HCT116 (cell line): ENCODE results near the gene DENND6A. TPM values are rescaled to one million over a fixed set of nuclear protein-coding genes. Genes with fewer than 3 reads are reported as not detected.

Experiments used
- ATAC-seq: fragments of 200-7000 bp; cut with Tn5 transposase; 2 replicates; pipeline ENCODE4 v1.9.1; 2020; ENCODE audit warnings: mild to moderate bottlenecking, moderate library complexity
- BruUV-seq: library from RNA; stranded (reverse); fragments of 400-500 nt; replicated peaks from 2 replicates; lab custom pipeline; 2021; lab: Mats Ljungman, UMichigan
- CTCF ChIA-PET: fragments of 300-600 bp; sonication (Branson Sonifier 250); formaldehyde crosslinking; loops from one replicate; lab custom pipeline; 2021; ENCODE audit warnings: antibody characterized with exemption; lab: Charles Lee
- POLR2A ChIA-PET: fragments of 300-600, 350-600 bp; sonication (Branson Sonifier 250); formaldehyde crosslinking; loops from one replicate; lab custom pipeline; 2021; ENCODE audit warnings: antibody characterized with exemption; lab: Charles Lee
- RAD21 ChIA-PET, 2 experiments: fragments of 300-600 bp; sonication (Branson Sonifier 250); formaldehyde crosslinking; loops; one replicate each; lab custom pipeline; 2023; ENCODE audit warnings: low total read pairs in 2 of 2; ENCODE audit not compliant: uncharacterized antibody in 2 of 2, unreplicated experiment in 2 of 2, low non-redundant PET in 1 of 2; lab: Charles Lee
- DNase-seq: peaks from one replicate; pipeline ENCODE4 v3.0.0-alpha.2; 2010; ENCODE audit warnings: low read depth, low spot score
- H2AFZ ChIP-seq: fragments of 200-600 bp; shearing (Covaris generic), sonication (generic); 2 replicates; pipeline ENCODE4 v1.6.1; 2017; ENCODE audit warnings: low read depth, mixed run types, mixed read lengths, antibody characterized with exemption, low read length; ENCODE audit not compliant: poor library complexity, severe bottlenecking
- H3K27ac ChIP-seq: 2 replicates; pipeline ENCODE4 v1.5.1; 2012; ENCODE audit warnings: low read depth, low read length
- H3K27me3 ChIP-seq: fragments of 200-600 bp; sonication (generic); 2 replicates; pipeline ENCODE4 v1.6.1; 2016; ENCODE audit warnings: mixed run types, low read length, mixed read lengths; ENCODE audit not compliant: insufficient read depth
- H3K36me3 ChIP-seq, 2 experiments: fragments of 200-500 bp in 1 of 2; fragments of 200-600 bp in 1 of 2; sonication (Bioruptor generic) in 1 of 2; sonication (generic) in 1 of 2; 2 replicates each; pipeline versions ENCODE4 v1.5.1 to v1.6.1; 2014 to 2016; ENCODE audit warnings: low read length in 2 of 2, inconsistent platforms in 1 of 2, mixed read lengths in 1 of 2, mixed run types in 1 of 2; ENCODE audit not compliant: insufficient read depth in 2 of 2, control insufficient read depth in 1 of 2
- H3K4me1 ChIP-seq, 2 experiments: fragments of 200-600 bp in 1 of 2; sonication (generic) in 1 of 2; 2 replicates each; pipeline versions ENCODE4 v1.5.1 to v1.6.1; 2012 to 2017; ENCODE audit warnings: low read length in 2 of 2, inconsistent platforms in 1 of 2, mild to moderate bottlenecking in 1 of 2, mixed read lengths in 1 of 2, mixed run types in 1 of 2, moderate library complexity in 1 of 2; ENCODE audit not compliant: insufficient read depth in 2 of 2, control insufficient read depth in 1 of 2
- H3K4me2 ChIP-seq: fragments of 200-600 bp; sonication (generic); 2 replicates; pipeline ENCODE4 v1.6.1; 2017; ENCODE audit warnings: mixed run types, low read length, mixed read lengths
- H3K4me3 ChIP-seq, 2 experiments: fragments of 200-600 bp in 1 of 2; sonication (generic) in 1 of 2; replicated peaks in 1 of 2; 2 replicates each; pipeline ENCODE4 v1.5.1; 2011 to 2016; ENCODE audit warnings: low read length in 2 of 2, control low read depth in 1 of 2, low read depth in 1 of 2, mild to moderate bottlenecking in 1 of 2, mixed read lengths in 1 of 2, mixed run types in 1 of 2
- H3K79me2 ChIP-seq: fragments of 200-600 bp; sonication (generic); 2 replicates; pipeline ENCODE4 v1.6.1; 2017; ENCODE audit warnings: mild to moderate bottlenecking, mixed run types, low read length, moderate library complexity, mixed read lengths; ENCODE audit not compliant: insufficient read depth
- H3K9ac ChIP-seq: fragments of 200-600 bp; sonication (generic); 2 replicates; pipeline ENCODE4 v1.6.1; 2016; ENCODE audit warnings: low read length, mixed read lengths
- H3K9me2 ChIP-seq: fragments of 200-600 bp; sonication (generic), shearing (Covaris generic); 2 replicates; pipeline ENCODE4 v1.6.1; 2017; ENCODE audit warnings: mixed run types, mild to moderate bottlenecking, moderate library complexity; ENCODE audit not compliant: insufficient read depth
- H3K9me3 ChIP-seq, 2 experiments: fragments of 200-500 bp in 1 of 2; fragments of 200-600 bp in 1 of 2; sonication (Bioruptor generic) in 1 of 2; sonication (generic) in 1 of 2; 2 replicates each; pipeline ENCODE4 v1.6.1; 2014 to 2017; ENCODE audit warnings: low read length in 2 of 2, mixed read lengths in 2 of 2, inconsistent platforms in 1 of 2, low read depth in 1 of 2, mild to moderate bottlenecking in 1 of 2, mixed run types in 1 of 2, moderate library complexity in 1 of 2; ENCODE audit not compliant: control insufficient read depth in 1 of 2, insufficient read depth in 1 of 2
- H4K20me1 ChIP-seq: fragments of 200-600 bp; sonication (generic), shearing (Covaris generic); 2 replicates; pipeline ENCODE4 v1.6.1; 2017; ENCODE audit warnings: mixed run types, mild to moderate bottlenecking, moderate library complexity; ENCODE audit not compliant: insufficient read depth
- ATF3 ChIP-seq: IDR thresholded peaks from 2 replicates; pipeline ENCODE4 v1.6.1; 2012
- CBX3 ChIP-seq: IDR thresholded peaks from 2 replicates; pipeline ENCODE4 v1.6.1; 2012; ENCODE audit warnings: low read depth
- CEBPB ChIP-seq: IDR thresholded peaks from 2 replicates; pipeline ENCODE4 v1.6.1; 2012; ENCODE audit warnings: low read depth
- EGR1 ChIP-seq: IDR thresholded peaks from 2 replicates; pipeline ENCODE4 v1.6.1; 2012; ENCODE audit warnings: low read depth
- ELF1 ChIP-seq: IDR thresholded peaks from 2 replicates; pipeline ENCODE4 v1.6.1; 2012; ENCODE audit warnings: low read depth, borderline replicate concordance
- EZH2phosphoT487 ChIP-seq: fragments of 200-600 bp; IDR thresholded peaks from 2 replicates; pipeline ENCODE4 v1.6.1; 2018; ENCODE audit warnings: antibody characterized with exemption, borderline replicate concordance
- MAX ChIP-seq: IDR thresholded peaks from 2 replicates; pipeline ENCODE4 v1.6.1; 2012
- POLR2AphosphoS5 ChIP-seq: IDR thresholded peaks from 2 replicates; pipeline ENCODE4 v1.6.1; 2011; ENCODE audit warnings: mild to moderate bottlenecking, low read depth, low read length, moderate library complexity
- SRF ChIP-seq: IDR thresholded peaks from 2 replicates; pipeline ENCODE4 v1.6.1; 2012; ENCODE audit warnings: low read depth
- TCF7L2 ChIP-seq: IDR thresholded peaks from 2 replicates; pipeline ENCODE4 v1.7.0; 2011; ENCODE audit warnings: borderline replicate concordance, inconsistent platforms; ENCODE audit not compliant: insufficient read depth, insufficient read length; ENCODE audit errors: extremely low read depth
- YY1 ChIP-seq: IDR thresholded peaks from 2 replicates; pipeline ENCODE4 v1.6.1; 2011; ENCODE audit warnings: low read length, low read depth, moderate library complexity, mild to moderate bottlenecking; ENCODE audit not compliant: insufficient replicate concordance; ENCODE audit errors: extremely low read depth
- ZNF274 ChIP-seq: fragments of 200-500 bp; sonication (Bioruptor generic); IDR thresholded peaks from 2 replicates; pipeline ENCODE4 v1.6.1; 2014; ENCODE audit warnings: mild to moderate bottlenecking, low read depth, low read length, inconsistent platforms
- intact Hi-C: fragments of 100-400 bp; cut with micrococcal nuclease; formaldehyde crosslinking; loops from 2 replicates; pipeline ENCODE4 v1.10.0; 2022
- total RNA-seq: library from RNA; stranded (reverse); gene quantifications from one replicate; pipeline ENCODE4 v1.2.1, GENCODE V29; 2021; ENCODE audit not compliant: unreplicated experiment

The DENND6A gene
- total RNA-seq, 1 experiment from 2014 or later: 22.3 TPM

- no peak for TF ChIP-seq CEBPB
- no peak for TF ChIP-seq EZH2phosphoT487
- no peak for TF ChIP-seq POLR2AphosphoS5
- no peak for TF ChIP-seq EGR1
- TF ChIP-seq TCF7L2: no peak
- no peak for TF ChIP-seq ELF1
- no peak for TF ChIP-seq SRF
- no peak for TF ChIP-seq ZNF274
- TF ChIP-seq MAX: no peak
- TF ChIP-seq YY1: no peak
- TF ChIP-seq CBX3: no peak
Observed at GRCh38 chr3:57577801-57578200, 115.1 kb downstream of the DENND6A start (continued).

GRCh38 chr3:57575966-57576626 is 116.8 kb downstream of the DENND6A start:
- no peaks in the 10 kb centered on the region for H3K27me3 ChIP-seq
- no peak for ATAC-seq
- H3K79me2 ChIP-seq: peaks cover 95% of the 10 kb centered on the region
- no peak overlapping the region for H3K27ac ChIP-seq
- H3K4me3 ChIP-seq: no peak overlapping the region
- RAD21 ChIA-PET: interaction anchor here in 1 of 2 experiments (0.6 kb wide), 1 partner anchor 111 kb away, joined by 3 read pairs; no protein-coding TSS in a partner anchor
- no peak for TF ChIP-seq ATF3
- TF ChIP-seq ZNF274: no peak
- TF ChIP-seq, all 23 proteins: peak for 0
- CTCF ChIA-PET: no interaction called here
- H4K20me1 ChIP-seq: no peaks in the 10 kb centered on the region
- H3K36me3 ChIP-seq: peaks cover 26 to 32% of the 10 kb centered on the region in 2 experiments
- no peak overlapping the region for H3K9ac ChIP-seq
- H3K9me3 ChIP-seq: no peaks in the 10 kb centered on the region
- no TSS peak for BruUV-seq
- no peak overlapping the region for H2AFZ ChIP-seq
- intact Hi-C loops: no loop called here
- H3K4me1 ChIP-seq: no peaks in the 10 kb centered on the region
- no peak for DNase-seq
- no peak overlapping the region for H3K4me2 ChIP-seq
- POLR2A ChIA-PET: no interaction called here
- no peaks in the 10 kb centered on the region for H3K9me2 ChIP-seq

Other genes with a start within 250 kb of the DENND6A start
- gene DNAH12, start 148.7 kb downstream of the DENND6A start, total RNA-seq: not detected
- 28.3 TPM for gene PDE12, start 136.8 kb downstream of the DENND6A start, total RNA-seq
- 112 TPM for gene ARF4, start 95.7 kb downstream of the DENND6A start, total RNA-seq
- 81.0 TPM for gene SLMAP, start 63.2 kb upstream of the DENND6A start, total RNA-seq